PC-9 (cell line): ENCODE data around the gene KCNC4. TPM values are rescaled to one million over a fixed set of nuclear protein-coding genes. Genes with fewer than 3 reads are reported as not detected.

Experiments
- BruUV-seq: library from RNA; stranded (reverse); fragments of 400-500 nt; replicated peaks from 2 replicates; lab custom pipeline; 2021; lab: Mats Ljungman, UMichigan
- CTCF ChIA-PET: fragments of 300-600 bp; sonication (Branson Sonifier 250); formaldehyde crosslinking; loops from one replicate; lab custom pipeline; 2022; ENCODE audit warnings: antibody characterized with exemption; lab: Charles Lee
- POLR2A ChIA-PET: fragments of 300-600 bp; sonication (Branson Sonifier 250); formaldehyde crosslinking; loops from one replicate; lab custom pipeline; 2022; ENCODE audit warnings: antibody characterized with exemption; ENCODE audit not compliant: unreplicated experiment; lab: Charles Lee
- DNase-seq, 2 experiments: peaks; one replicate each; pipeline versions ENCODE4 v3.0.0 to v3.0.0-alpha.2; 2015 to 2022; ENCODE audit warnings: mixed read lengths in 1 of 2
- H2AFZ ChIP-seq: fragments of 200-600 bp; sonication (generic); 2 replicates; pipeline ENCODE4 v1.8.1; 2017; ENCODE audit warnings: antibody characterized with exemption
- H3F3A ChIP-seq: fragments of 200-600 bp; sonication (generic); 2 replicates; pipeline ENCODE4 v1.8.1; 2017; ENCODE audit warnings: antibody characterized with exemption, mild to moderate bottlenecking, low read depth; ENCODE audit not compliant: insufficient read depth
- H3K27ac ChIP-seq: fragments of 200-600 bp; sonication (generic); 2 replicates; pipeline ENCODE4 v1.6.1; 2016; ENCODE audit warnings: mixed run types
- H3K27me3 ChIP-seq: fragments of 200-600 bp; sonication (generic); 2 replicates; pipeline ENCODE4 v1.6.1; 2016; ENCODE audit warnings: low read depth, mixed run types; ENCODE audit not compliant: insufficient read depth
- H3K36me3 ChIP-seq: fragments of 200-600 bp; sonication (generic); 2 replicates; pipeline ENCODE4 v1.6.1; 2016; ENCODE audit warnings: low read depth, mixed run types
- H3K4me1 ChIP-seq: fragments of 200-600 bp; sonication (generic); replicated peaks from 2 replicates; pipeline ENCODE4 v1.6.1; 2016; ENCODE audit warnings: mixed run types; ENCODE audit not compliant: insufficient read depth
- H3K4me2 ChIP-seq: fragments of 200-600 bp; sonication (generic); 2 replicates; pipeline ENCODE4 v1.6.1; 2017; ENCODE audit warnings: mixed run types
- H3K4me3 ChIP-seq: fragments of 200-600 bp; sonication (generic); 2 replicates; pipeline ENCODE4 v1.6.1; 2016; ENCODE audit warnings: mixed run types
- H3K79me2 ChIP-seq: fragments of 200-600 bp; sonication (generic); 2 replicates; pipeline ENCODE4 v1.6.1; 2017; ENCODE audit warnings: low read depth, mixed run types
- H3K9me2 ChIP-seq: fragments of 200-600 bp; sonication (generic); 2 replicates; pipeline ENCODE4 v1.8.1; 2017; ENCODE audit warnings: mild to moderate bottlenecking; ENCODE audit not compliant: insufficient read depth
- H3K9me3 ChIP-seq: fragments of 200-600 bp; sonication (generic); 2 replicates; pipeline ENCODE4 v1.8.1; 2016; ENCODE audit warnings: low read depth; ENCODE audit not compliant: insufficient read depth
- H4K20me1 ChIP-seq: fragments of 200-600 bp; sonication (generic); 2 replicates; pipeline ENCODE4 v1.8.1; 2017; ENCODE audit not compliant: insufficient read depth
- CTCF ChIP-seq: fragments of 200-600 bp; sonication (generic); conservative IDR thresholded peaks from 2 replicates; pipeline ENCODE4 v1.6.1; 2017; ENCODE audit warnings: mixed run types, antibody characterized with exemption, mild to moderate bottlenecking, moderate library complexity
- EZH2 ChIP-seq: fragments of 200-600 bp; sonication (generic); IDR thresholded peaks from 2 replicates; pipeline ENCODE4 v1.8.0; 2017; ENCODE audit warnings: antibody characterized with exemption, low read depth
- intact Hi-C: fragments of 100-400 bp; cut with micrococcal nuclease; formaldehyde crosslinking; loops from one replicate; pipeline ENCODE4 v1.10.0; 2022; ENCODE audit not compliant: unreplicated experiment
- total RNA-seq: library from RNA; stranded (reverse); gene quantifications from 2 replicates; pipeline ENCODE4 v1.2.3, GENCODE V29; 2021

Gene KCNC4
- total RNA-seq, 1 experiment from 2014 or later: 8.6 TPM

- Histone ChIP-seq H2AFZ (no peak overlapping the region), H3K4me2 (no peak overlapping the region; the same call in 1 of the 2 replicates), H3K4me1 (peaks cover 35% of the 10 kb centered on the region), H3K36me3 (no peaks in the 10 kb centered on the region), H3K9me3 (no peaks in the 10 kb centered on the region), H3K27me3 (no peaks in the 10 kb centered on the region), H3K4me3 (no peak overlapping the region), H3K9me2 (no peaks in the 10 kb centered on the region), H3K27ac (no peak overlapping the region), H3F3A (peaks cover 17% of the 10 kb centered on the region), H4K20me1 (no peaks in the 10 kb centered on the region), H3K79me2 (no peaks in the 10 kb centered on the region)
- DNase-seq: no peak
- intact Hi-C loops: loop anchor here (5.0 kb wide), 2 partner anchors 149 to 211 kb away; no protein-coding TSS in a partner anchor
- ChIA-PET CTCF (interaction anchor here (0.6 to 1.4 kb wide), 5 partner anchors 207 to 866 kb away, joined by 3 to 21 read pairs (median 5); no protein-coding TSS in a partner anchor), POLR2A (no interaction called here)
- no TSS peak for BruUV-seq
- no peak for TF ChIP-seq EZH2
- TF ChIP-seq CTCF: no peak
Measured at GRCh38 chr1:110201157-110201825, 8.8 kb upstream of the KCNC4 start.

- Histone ChIP-seq H3K79me2 (no peaks in the 10 kb centered on the region), H3K4me2 (peak overlapping the region; percentile 51), H3K27me3 (no peaks in the 10 kb centered on the region), H2AFZ (no peak overlapping the region), H3K9me3 (no peaks in the 10 kb centered on the region), H3K27ac (peak overlapping the region; percentile 19), H3K4me1 (peaks cover 35% of the 10 kb centered on the region), H3K4me3 (no peak overlapping the region), H3K9me2 (no peaks in the 10 kb centered on the region), H3K36me3 (no peaks in the 10 kb centered on the region), H4K20me1 (no peaks in the 10 kb centered on the region), H3F3A (peaks cover 16% of the 10 kb centered on the region)
- CTCF ChIA-PET: interaction anchor here (0.6 to 1.7 kb wide), 5 partner anchors 34 to 293 kb away, joined by 3 to 16 read pairs (median 10); no protein-coding TSS in a partner anchor
- no TSS peak for BruUV-seq
- POLR2A ChIA-PET: interaction anchor here (0.7 kb wide), 1 partner anchor 274 kb away, joined by 4 read pairs; no protein-coding TSS in a partner anchor
- DNase-seq: peak; percentile 55 to 83
- intact Hi-C loops: loop anchor here (1.0 to 5.0 kb wide), 6 partner anchors 109 to 412 kb away; no protein-coding TSS in a partner anchor
- TF ChIP-seq CTCF (peak; percentile 99), EZH2 (no peak)
Measured at GRCh38 chr1:110203021-110203661, 7.0 kb upstream of the KCNC4 start.

GRCh38 chr1:110205156-110205555, 5.0 kb upstream of the KCNC4 start:
- Histone ChIP-seq H3F3A (peaks cover 33% of the 10 kb centered on the region), H3K36me3 (no peaks in the 10 kb centered on the region), H4K20me1 (no peaks in the 10 kb centered on the region), H3K9me2 (no peaks in the 10 kb centered on the region), H2AFZ (no peak overlapping the region), H3K27ac (no peak overlapping the region), H3K9me3 (no peaks in the 10 kb centered on the region), H3K4me1 (peaks cover 40% of the 10 kb centered on the region), H3K4me3 (no peak overlapping the region), H3K27me3 (no peaks in the 10 kb centered on the region), H3K79me2 (no peaks in the 10 kb centered on the region), H3K4me2 (no peak overlapping the region)
- POLR2A ChIA-PET: interaction anchor here (0.6 to 0.7 kb wide), 2 partner anchors 105 to 272 kb away, joined by 3 read pairs; no protein-coding TSS in a partner anchor
- CTCF ChIA-PET: no interaction called here
- TF ChIP-seq CTCF: no peak
- no peak for DNase-seq
- no TSS peak for BruUV-seq
- intact Hi-C loops: no loop called here
